ENCODE results near the gene DPY19L2.
"Not testable (repeated sequence)": the region's sequence is repeated elsewhere in the genome, so short reads cannot be mapped to it uniquely, and the experiment has no call there.

DNA sequence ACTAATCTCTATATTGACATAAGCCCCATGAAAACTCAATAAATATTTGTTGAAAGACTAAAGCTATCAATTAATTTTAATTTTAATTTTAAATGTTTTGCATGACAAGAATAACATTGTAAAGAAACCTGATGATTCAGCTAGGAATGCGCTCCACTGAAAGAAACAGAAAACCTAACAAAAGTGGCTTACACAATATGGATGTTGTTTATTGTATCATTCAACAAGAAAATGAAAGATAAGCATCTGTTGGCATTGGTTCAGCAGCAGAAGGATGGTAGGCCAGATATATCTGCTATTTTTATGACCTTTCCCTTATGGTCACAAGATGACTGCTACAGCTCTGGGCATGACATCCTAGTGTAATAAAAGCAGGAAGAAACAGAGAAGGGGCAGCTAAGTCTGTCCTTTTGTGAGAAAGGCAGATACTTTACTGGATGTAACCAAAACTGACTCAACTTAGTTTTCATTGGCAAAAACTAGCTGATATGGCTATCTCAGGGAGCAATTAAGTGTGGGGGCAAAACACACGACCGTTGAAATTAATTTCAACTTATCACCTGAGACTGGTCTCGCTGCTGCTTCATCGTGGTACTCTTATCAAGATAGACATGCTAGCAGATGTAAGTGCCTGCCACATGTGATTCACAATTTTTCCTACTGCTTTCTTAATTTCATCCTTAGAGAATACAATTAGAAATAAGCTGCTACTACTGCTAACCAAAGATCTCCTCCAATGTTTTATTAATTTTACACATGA is 24.7 kb downstream of the DPY19L2 start:
- not testable (repeated sequence) for TF ChIP-seq EZH2 (IDR thresholded peaks at IDR 0.05); POLR2AphosphoS5 (IDR thresholded peaks at IDR 0.05; ENCODE audit: borderline replicate concordance, low read depth, low read length)

Data from SK-N-MC (cell line).